Bone marrow (tissue), 2 donors: ENCODE data around the gene LARP7.
"Not testable (repeated sequence)": the region's sequence is repeated elsewhere in the genome, so short reads cannot be mapped to it uniquely, and the experiment has no call there.

Experiments used
- DNase-seq, 2 donors: peaks; one replicate each; lab custom pipeline; 2025; lab: John Stamatoyannopoulos, UW

Gene LARP7

DNA sequence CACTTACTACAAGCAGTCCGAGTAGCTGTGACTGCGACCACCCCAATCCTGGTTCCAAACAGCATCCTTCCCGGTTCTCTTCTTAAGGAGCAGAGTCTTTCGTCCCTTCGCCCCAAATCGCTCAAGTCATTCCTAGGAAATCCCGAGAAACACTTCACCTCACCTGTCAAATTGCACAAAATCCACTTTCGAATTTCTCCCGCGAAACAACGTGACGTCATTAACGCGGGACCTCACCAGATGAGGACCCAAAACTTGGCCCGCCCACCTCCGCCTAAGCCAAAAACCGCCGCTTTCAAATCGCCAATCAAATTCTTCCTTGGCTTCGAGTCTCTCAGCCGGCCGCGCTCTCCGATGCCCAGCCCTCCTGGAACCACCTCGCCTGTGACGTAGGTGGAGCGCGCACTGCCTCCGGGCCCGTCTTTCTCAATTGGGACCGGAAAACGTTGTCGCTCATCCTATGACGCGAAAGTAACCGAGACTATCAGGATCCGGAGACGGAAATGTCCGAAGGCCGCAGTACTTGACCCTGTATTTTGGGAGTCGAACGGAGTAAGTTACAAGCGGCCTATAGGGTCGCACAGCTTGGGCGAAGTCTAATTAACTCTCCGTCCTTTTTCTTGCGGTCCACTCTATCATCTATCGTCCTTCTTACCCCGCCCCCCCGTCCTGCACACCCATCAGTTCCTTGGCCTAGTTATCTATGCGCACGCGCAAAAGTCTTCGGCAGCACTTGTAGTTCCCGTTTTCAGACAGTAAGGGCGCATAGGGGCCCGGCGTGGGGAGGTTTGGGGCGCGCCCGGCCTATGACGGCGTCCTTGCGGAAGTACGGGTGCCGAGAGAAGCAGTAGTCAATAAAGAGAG, at the start of gene LARP7, which contains the start of gene ZGRF1:
LARP7 (plus strand) TSS at position 456 of the 864 bp plus-strand sequence. CDS start 7,527 bp downstream, outside the sequence.
ZGRF1 (minus strand) TSS at position 222 of the 864 bp plus-strand sequence. CDS start 3,733 bp downstream, outside the sequence.
- peak; percentile 93 to 99 for DNase-seq

DNA sequence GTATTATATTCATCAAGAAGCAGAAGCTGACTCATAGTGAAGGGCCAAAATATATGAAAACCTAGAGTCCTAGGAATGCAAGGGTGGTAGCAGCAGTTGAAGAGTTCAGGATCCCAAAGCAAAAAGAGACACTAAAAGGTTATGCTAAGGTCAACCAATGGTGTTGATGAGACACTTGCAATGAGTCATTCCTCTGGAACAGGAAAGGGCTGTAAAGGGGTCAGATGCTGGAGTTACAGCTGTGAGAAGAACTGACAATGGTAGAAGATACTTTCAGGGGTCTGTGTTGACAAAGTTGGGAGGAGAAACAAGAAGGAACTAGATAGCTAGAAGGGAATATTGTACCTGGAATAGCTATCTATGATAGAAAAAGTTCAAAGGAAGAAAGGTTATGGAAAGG, 47.7 kb upstream of the LARP7 start:
- DNase-seq, result no peak

DNA sequence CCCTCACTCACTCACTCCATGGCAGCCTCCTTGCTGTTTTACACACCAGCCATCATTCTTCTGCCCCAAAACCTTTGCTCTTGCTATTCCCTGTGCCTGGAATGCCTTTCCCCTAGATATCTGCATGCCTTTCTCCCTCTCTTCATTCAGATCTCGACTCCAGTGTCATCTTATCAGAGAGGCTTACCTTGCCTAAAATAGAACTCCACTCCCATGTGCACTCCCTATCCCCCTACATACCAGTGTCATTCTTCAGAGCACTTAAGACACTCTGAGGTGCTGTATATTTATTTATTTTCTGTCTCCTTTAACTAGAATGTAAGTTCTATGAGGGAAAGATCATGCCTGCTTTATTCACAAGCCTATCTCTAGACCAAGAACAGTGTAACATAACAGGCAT, 45.4 kb upstream of the LARP7 start:
- DNase-seq, result no peak

DNA sequence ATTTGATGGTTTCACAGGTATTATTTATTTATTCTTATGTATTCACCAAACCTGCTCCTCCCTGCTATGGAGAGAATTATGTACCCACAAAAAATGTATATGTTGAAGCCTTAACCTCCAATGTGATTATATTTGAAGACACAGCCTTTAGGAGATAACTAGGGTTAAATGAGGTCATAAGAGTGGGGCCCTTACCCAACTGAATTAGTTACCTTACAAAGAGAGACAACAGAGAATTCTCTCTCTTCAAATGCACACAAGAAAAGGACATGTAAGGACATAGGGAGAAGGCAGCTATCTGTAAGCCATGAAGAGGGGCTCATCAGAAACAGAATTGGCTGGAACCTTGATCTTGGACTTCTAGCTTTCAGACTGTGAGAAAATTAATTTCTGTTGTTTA, 44.2 kb upstream of the LARP7 start:
- no peak for DNase-seq

DNA sequence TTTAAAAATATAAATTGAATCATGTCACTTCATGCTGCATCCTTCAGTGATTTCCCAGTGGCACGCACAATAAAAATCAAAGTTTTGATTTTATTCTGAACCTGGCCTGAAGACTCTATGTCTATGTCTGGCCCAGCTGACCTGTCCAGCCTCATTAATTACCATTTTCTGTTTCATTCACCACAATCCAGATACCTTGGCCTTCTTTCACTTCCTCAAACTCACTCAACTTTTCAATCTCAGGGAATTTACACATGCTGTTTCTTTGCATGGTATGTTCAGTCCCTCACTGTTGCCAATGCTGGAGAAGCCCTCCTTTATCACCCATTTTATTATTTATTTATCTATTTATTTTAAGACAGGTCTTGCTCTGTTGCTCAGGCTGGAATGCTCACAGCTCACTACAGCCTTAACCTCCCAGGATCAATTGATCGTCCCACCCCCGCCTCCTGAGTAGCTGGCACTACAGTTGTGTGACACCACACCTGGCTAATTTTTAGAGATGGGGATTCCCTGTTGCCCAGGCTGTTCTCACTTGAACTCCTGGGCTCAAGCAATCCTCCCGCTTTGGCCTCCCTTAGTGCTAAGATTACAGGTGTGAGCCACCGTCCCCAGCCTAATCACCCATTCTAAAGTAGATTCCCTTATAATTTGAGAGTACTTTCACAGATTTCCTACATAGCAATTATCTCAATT, 43.4 kb upstream of the LARP7 start:
- no peak for DNase-seq

DNA sequence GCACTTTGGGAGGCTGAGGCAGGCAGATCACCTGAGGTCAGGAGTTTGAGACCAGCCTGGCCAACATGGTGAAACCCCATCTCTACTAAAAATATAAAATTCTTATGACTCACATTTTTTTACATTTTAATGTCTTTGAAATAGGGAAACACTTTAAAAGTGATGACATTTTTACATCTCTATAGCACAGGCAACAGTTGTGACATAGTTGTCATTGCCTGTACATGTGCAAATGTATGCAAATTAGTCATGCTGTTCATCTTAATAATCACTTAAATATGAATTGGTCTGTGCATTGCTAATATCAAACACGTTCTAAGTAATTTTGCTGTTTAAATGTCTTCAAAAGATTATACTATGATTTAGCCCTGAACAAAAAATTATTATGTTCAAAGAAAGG, 42.0 kb upstream of the LARP7 start:
- no peak for DNase-seq

DNA sequence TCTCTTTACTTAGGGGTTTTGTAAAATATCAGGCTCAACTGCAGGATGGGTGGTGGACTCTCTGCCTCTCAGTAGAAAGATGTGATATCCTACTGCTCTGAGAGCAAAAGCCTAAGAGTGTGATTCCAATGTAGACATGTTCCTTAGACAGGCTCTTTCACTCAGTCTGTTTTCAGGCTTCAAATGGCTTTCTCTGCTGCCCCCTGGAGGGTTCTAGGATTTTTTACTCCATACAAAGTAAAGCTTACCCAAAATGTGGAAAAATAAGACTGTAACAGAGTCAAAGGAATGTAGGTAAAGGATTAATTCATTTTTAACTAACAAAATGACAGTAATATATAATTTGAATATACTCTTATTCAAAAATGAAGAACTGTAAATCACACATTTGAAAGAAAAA, 32.4 kb upstream of the LARP7 start:
- peak in 1 of 2 donors; percentile 43 for DNase-seq

DNA sequence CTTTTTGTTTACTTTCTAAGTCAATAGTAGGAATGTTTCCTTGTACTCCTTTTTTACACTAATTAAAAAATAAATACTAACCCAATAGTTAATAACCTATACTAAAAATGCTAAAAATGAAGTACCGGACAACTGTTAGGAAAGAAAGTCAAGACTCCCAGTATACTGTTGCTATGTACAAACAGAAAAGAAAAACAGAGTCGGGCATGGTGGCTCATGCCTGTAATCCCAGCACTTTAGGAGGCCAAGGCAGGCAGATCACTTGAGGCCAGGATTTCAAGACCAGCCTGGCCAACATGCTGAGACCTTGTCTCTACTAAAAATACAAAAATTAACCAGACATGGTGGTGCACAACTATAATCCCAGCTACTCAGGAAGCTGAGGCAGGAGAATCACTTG, 24.1 kb upstream of the LARP7 start:
- DNase-seq, result not testable (repeated sequence)

DNA sequence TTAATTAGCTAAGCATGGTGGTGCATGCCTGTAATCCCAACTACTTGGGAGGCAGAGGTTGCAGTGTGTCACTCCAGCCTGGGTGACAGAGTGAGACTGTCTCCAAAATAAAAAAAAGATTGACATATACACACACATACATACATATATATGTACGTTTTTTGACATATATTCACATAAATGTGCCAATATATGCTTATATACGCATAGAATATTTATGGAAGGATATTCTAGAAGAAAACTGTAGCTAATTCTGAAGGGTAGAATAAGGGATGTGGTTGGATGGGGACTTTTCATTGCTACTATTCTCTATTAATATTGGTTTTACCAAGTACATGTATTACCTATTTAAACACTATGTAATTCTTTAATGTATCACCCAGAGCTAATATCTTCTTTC, 20.0 kb upstream of the LARP7 start:
- DNase-seq, result no peak

DNA sequence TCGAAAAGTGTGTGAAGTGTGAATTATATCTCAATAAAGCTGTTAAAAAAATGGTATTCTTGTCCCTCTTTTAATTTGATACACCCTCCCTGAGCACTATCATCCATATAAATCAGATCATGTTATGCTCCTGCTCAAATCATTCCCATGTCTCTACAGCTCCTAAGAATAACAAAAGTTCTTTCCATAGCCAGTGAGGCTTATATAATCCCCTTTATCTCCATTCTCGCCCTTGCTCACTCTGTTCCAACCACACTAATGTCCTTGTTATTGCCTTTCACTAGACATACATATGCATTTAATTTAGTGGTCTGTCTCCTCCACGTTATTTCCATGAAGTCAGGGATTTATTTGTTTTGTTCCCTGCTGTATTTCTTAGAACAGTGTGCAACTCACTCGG, 10.7 kb upstream of the LARP7 start:
- no peak for DNase-seq

DNA sequence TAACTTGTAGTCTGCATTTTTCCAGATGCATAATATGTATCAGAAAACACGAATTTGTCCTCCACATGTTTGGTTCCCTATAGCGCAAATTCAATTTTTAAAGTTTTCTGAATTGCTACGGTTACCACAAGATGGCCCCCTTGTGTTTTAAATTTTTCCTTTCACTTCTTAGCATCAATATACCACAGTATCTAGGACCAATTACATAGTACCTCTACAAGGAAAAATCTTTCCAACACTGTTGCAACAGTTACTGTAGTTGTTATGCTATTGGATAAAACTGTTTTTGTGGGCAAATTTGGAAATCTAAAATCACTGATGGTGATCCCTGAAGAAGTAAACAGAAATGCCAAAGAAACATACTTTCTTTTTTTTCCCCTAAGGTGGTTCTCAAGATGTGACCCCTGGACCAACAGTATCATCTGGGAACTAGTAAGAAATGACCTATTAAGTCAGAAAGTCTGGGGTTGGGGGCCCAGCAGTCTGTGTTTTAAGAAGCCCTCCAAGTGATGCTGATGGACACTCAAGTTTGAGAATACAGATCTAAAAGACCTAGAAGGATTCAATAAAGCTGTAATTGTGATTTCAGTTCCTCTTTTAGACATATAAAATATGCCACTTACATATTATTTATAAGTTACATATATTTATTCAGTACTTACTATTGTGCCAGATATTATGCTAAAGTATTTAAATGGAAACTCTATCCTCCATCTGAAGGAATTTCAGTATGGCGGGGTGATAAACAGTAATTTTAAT, 3.3 kb upstream of the LARP7 start:
- DNase-seq, result peak in 1 of 2 donors; percentile 32

DNA sequence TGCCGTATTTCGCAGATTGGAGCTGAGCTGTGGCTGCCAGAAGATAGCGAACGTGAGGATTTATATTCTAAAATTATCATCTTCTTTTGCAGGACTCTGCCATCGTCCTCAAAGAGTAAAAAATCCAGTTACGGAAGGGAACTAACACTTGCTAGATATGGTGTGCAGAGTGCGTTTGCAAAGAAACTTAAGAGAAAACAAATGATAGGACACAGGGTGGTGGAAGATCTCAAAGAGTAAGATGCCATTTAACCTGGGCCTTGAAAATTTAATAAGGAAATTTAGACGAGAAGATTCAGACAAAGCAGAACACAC, 566 bp downstream of the LARP7 start:
- no peak for DNase-seq

DNA sequence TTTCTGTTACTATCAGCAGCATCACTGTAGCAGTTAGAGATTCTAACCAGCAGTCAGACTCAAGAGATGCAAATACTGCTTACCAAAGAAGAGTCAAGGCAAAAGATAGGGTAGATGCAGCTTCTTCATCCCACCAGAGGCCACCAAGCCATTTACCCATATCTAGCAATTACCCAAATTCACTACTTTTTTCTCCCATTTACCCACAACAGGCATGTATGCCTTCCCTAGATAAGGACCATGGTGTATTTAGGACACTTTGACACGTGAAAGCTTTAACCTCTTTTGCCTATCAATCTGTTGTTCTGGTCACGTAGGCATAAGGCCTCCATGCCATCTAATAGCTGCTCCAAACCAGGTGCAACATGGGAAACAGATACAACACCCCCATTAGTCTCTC, 5.6 kb downstream of the LARP7 start:
- DNase-seq, result no peak

DNA sequence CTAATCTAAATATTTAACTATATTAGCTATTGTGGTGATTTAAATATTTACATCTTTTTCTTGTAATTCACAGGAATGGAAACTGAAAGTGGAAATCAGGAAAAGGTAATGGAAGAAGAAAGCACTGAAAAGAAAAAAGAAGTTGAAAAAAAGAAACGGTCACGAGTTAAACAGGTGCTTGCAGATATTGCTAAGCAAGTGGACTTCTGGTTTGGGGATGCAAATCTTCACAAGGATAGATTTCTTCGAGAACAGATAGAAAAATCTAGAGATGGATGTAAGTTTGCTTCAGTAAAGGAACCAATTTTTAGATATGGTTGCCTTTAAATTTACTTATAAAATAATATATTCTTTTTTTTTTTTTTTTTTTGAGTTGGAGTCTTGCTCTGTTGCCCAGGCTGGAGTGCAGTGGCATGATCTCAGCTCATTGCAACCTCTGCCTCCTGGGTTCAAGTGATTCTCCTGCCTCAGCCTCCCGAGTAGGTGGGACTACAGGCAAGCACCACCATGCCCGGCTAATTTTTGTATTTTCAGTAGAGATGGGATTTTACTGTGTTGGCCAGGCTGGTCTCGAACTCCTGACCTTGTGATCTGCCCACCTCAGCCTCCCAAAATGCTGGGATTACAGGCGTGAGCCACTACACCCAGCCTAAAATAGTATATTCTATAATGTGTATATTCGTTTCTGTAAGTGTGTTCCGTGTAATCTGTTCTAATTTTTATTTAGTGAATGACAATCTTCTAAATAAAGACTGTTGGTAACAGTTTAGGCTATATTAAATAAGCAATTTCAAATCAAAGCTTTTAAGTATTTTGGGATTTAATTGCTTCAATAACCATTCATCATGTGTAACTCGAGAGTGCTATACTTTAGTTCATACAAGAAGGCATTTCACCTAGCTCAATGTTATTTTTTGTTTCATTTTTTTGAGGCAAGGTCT, 7.9 kb downstream of the LARP7 start:
- DNase-seq, result not testable (repeated sequence)

DNA sequence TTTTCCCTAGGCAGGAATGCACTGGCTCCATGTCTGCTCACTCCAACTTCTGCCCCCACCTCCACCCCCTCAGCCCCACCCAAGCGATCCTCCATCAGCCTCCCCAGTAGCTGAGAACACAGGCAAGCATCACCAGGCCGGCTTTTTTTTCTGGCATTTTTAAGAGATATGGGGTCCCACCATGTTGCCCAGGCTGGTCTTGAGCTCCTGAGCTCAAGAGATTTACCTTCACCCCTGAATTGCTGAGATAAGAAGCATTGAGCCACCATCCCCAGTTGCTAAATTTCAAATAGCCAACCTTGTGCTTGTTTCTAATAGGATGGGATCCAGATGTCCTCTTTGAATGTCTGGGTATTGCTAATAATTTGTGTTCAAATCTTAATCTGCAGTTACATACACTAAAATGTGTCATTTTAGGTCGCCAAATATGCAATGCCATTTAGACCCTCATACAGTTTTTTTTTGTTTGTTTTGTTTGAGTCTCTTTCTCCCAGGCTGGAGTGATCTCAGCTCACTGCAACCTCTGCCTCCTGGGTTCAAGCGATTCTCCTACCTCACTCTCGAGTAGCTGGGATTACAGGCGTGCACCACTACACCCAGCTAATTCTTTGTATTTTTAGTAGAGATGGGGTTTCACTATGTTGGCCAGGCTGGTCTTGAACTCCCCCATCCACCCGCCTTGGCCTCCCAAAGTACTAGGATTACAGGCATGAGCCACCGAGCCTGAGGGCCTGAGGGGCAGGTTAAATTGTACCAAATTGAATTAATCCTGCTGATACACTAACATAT, 8.8 kb downstream of the LARP7 start:
- DNase-seq, result no peak

DNA sequence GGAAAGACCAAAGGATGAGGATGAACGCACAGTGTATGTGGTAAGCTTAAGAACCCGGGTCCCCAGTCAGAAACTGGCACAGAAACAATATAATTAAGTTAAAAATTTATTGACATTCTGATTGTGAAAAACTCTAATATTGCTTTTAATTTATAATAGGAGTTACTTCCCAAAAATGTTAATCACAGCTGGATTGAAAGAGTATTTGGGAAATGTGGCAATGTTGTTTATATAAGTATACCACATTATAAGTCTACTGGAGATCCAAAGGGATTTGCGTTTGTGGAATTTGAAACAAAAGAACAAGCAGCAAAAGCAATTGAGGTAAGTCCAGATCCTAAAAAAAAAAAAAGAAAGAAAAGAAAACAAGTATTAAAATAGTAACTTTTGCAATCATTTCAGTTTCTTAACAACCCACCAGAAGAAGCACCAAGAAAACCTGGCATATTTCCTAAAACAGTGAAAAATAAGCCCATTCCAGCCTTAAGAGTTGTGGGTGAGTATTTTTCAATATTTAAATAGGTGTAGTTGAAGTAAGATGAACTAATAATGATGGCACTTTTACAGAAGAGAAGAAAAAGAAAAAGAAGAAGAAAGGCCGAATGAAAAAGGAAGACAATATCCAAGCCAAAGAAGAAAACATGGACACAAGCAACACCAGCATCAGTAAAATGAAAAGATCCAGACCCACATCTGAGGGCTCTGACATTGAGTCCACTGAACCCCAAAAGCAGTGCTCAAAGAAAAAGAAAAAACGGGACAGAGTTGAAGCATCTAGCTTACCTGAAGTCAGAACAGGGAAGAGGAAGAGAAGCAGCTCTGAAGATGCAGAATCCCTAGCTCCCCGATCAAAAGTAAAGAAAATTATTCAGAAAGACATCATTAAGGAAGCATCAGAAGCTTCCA, 9.9 kb downstream of the LARP7 start:
- DNase-seq, result no peak

DNA sequence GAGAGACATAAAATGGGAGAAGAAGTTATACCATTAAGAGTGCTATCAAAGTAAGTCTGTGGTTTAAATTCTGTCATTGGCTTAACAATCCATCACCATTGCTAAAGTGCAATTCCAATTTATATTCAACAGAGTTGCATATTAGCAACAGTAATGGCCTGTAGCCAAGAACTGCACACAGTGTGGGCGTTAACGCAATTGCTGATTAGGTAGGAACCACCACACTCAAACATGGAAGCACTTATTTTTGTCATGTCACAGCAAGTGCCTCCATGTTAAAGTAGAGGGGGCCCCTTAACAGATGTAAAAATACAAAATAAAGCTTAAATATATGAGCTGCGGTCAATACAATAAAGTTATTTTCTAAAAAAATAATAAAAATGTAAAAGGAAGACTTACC, 10.8 kb downstream of the LARP7 start:
- no peak for DNase-seq

DNA sequence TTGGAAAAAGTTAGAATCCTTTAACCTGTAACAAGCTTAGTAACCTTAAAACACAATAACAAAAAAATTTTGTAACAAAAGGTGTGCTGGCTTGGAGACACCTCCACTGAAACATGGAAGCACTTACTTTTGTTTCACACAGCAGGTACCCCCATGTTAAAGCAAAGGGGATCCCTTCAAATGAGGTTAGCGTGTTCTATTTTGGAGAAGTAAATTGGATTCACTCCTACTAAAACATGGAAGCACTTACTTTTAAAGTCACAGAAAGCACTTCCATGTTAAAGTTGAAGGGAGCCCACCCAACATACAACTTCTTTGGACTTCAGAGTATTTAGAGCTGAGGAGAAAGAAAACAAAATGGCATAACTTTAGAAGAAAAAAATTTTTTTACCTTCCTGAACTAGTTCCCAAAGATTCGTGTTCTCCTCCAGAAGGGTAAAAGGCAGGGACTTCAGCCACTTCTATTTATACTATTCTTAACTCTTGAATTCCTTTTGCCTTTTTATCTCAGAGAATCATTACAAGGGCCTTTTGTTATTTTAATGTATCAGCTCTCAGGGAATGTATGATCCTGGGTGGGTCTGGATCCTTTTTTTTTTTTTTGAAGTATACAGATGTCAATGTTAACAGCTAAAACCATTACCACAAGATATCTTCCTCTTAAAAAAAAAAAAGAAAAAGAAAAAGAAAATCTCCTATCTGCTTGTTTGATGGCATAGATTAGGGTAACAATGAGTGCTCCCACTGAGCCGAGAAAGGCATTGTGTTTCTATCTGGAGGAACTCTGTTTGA, 11.5 kb downstream of the LARP7 start:
- DNase-seq, result no peak

DNA sequence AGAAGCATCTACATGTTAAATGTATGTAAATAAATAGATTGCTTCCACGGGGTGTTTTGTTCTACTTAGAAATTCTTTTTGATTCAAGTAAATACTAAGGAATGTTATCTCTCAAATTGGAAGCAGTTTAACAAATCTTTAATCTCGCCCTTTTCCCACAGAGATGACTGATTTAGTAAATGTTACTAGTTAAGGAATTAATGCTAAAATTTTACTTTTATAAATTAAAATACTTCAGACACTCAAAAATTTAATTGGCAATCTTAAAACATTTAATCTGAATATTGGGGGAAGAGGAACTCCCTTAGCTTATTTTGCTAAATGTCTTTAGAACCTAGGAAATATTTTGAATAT, 12.1 kb downstream of the LARP7 start:
- DNase-seq, result no peak
